Urinary bladder (tissue), 4 donors: ENCODE results near the gene GCFC2. TPM values are rescaled to one million over a fixed set of nuclear protein-coding genes. Genes with fewer than 3 reads are reported as not detected.

ENCODE experiments used
- DNase-seq: peaks from one replicate; pipeline ENCODE4 v3.0.0-alpha.2; 2015; ENCODE audit errors: extremely low spot score
- H3K27ac ChIP-seq: one replicate; pipeline ENCODE4 v1.5.1; 2013; ENCODE audit warnings: low read depth, mild to moderate bottlenecking, moderate library complexity
- H3K36me3 ChIP-seq: one replicate; pipeline ENCODE4 v1.6.1; 2013; ENCODE audit warnings: mild to moderate bottlenecking, moderate library complexity; ENCODE audit not compliant: insufficient read depth
- H3K4me1 ChIP-seq: one replicate; pipeline ENCODE4 v1.6.1; 2013; ENCODE audit warnings: mild to moderate bottlenecking, moderate library complexity; ENCODE audit not compliant: insufficient read depth
- H3K4me3 ChIP-seq: one replicate; pipeline ENCODE4 v1.5.1; 2013; ENCODE audit warnings: low read depth, low read length
- WGBS: extraction: QIAGEN DNeasy Blood & Tissue Kit; methylation state at CpG from one replicate; pipeline ENCODE4 v1.1.7; 2013; 5-methylcytosine and 5-hydroxymethylcytosine counted together
- polyA plus RNA-seq: library from polyadenylated mRNA; stranded (reverse); fragments of 200-250 nt; gene quantifications from one replicate; pipeline ENCODE4 v1.2.3, GENCODE V29; 2013
- total RNA-seq: library from RNA; depleted of rRNA; stranded (reverse); fragments of >200 nt; gene quantifications from one replicate; pipeline ENCODE4 v1.2.3, GENCODE V29; 2014
- donor health status: healthy with polysubstance abuse.
- donor health status: healthy.

GCFC2 gene
- total and polyA plus RNA-seq, 2 donors: 14.9 to 67.5 TPM

DNA sequence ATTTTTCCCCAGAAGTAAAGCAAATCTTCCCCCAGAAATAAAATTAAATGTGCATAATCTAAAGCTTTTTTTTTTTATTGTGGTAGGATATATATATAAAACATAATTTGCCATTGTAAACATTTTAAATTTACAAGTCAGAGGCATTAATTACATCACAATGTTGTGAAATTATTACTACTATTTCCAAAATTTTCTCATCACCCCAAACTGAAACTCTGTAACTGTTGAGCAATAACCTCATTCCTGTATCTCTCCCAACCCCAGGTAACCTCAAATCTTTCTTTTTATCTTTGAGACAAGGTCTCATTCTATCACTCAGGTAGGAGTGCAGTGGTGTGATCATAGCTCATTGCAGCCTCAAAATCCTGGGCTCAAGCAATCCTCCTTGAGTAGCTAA, 52.9 kb downstream of the GCFC2 start:
- Histone ChIP-seq H3K27ac (no peak overlapping the region), H3K36me3 (peaks cover 8% of the 10 kb centered on the region), H3K4me3 (no peak overlapping the region)

DNA sequence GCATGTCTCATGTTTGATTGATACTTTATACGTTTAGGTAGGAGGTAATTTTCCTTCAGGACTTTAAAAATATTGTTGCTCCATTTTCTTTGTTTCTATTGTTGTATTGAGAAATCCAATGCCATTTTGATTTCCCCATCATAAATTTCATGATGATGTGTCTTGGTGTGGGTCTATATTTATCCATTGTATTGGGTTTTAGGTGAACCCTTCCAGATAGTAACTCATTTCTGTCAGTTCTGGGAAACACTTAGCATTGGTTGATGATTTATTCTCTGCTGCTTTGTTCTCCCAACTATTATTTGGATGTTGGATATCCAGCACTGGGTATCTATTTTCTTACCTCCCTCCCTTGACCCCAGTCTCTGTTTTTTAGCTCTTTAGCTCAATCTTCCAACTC, 54.2 kb downstream of the GCFC2 start:
- H3K36me3 ChIP-seq: peaks cover 8% of the 10 kb centered on the region
- H3K27ac ChIP-seq: no peak overlapping the region
- no peak for DNase-seq
- no peak overlapping the region for H3K4me3 ChIP-seq
- WGBS: 87% methylated on average over 1 of the region's 1 CpG
- H3K4me1 ChIP-seq: no peaks in the 10 kb centered on the region

More for the DNA sequence above, 52.9 kb downstream of the GCFC2 start:
- DNase-seq: no peak
- no peaks in the 10 kb centered on the region for H3K4me1 ChIP-seq

DNA sequence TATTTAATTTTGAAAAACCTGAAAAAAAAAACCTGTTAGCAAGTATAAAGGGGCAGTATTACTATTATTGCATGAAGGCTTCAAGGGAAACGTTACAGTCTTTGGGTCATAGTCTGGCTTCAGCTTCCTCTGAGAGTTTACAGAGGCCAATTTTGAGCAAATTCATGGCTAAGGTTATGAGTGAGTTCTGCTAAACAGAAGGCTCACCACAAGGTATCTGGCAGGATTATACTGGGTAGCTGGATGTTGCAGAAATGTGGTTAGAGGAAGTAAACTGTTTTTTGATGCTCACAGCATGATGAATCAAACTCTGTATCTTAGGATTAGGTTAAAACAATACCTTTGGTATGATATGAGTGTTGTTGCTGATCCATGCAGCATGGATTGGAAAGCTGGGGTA, 54.9 kb downstream of the GCFC2 start:
- no peaks in the 10 kb centered on the region for H3K4me1 ChIP-seq
- no peak overlapping the region for H3K4me3 ChIP-seq
- peaks cover 8% of the 10 kb centered on the region for H3K36me3 ChIP-seq
- no peak for DNase-seq
- 86% methylated on average over 1 of the region's 1 CpG for WGBS
- no peak overlapping the region for H3K27ac ChIP-seq

DNA sequence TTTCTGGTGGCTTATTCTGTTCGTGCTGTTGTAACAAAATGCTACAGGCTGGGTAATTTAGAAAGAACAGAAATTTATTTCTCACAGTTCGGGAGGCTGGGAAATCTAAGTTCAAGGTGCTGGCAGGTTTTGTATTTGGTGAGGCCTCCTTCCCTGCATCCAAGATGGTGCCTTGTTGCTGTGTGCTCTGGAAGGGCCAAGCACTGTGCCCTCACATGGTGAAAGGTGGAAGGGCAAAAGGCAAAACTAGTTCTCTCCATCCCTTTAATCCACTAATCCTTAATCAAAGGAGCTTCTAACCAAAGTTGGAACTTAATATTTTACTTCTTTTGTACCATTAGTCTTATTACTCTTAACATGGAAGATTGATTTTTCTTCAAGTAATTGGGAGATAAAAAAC, 56.7 kb downstream of the GCFC2 start:
- WGBS: 94% methylated on average over 2 of the region's 2 CpGs
- Histone ChIP-seq H3K4me1 (no peaks in the 10 kb centered on the region), H3K36me3 (peaks cover 8% of the 10 kb centered on the region), H3K27ac (no peak overlapping the region), H3K4me3 (no peak overlapping the region)
- DNase-seq: no peak

DNA sequence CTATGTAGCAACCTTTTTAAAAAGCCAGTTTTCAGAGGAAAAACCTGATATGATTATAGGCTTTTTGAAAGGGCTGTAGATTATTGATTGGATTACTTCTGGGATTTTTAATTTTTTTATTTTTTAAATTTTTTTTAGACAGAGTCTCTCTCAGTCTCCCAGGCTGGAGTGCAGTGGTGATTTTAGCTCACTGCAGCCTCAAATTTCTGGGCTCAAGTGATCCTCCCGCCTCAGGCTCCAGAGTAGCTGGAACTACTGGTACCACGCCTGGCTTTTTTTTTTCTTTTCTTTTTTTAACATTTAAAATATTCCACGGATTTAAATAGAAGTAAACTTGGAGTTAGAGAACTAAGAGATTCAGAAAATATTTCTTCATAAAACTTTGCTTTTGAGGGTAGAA, 62.9 kb downstream of the GCFC2 start:
- DNase-seq: no peak
- Histone ChIP-seq H3K36me3 (no peaks in the 10 kb centered on the region), H3K27ac (no peak overlapping the region), H3K4me1 (no peaks in the 10 kb centered on the region), H3K4me3 (peak overlapping the region; percentile 95)
- WGBS: 83% methylated on average over 3 of the region's 3 CpGs

DNA sequence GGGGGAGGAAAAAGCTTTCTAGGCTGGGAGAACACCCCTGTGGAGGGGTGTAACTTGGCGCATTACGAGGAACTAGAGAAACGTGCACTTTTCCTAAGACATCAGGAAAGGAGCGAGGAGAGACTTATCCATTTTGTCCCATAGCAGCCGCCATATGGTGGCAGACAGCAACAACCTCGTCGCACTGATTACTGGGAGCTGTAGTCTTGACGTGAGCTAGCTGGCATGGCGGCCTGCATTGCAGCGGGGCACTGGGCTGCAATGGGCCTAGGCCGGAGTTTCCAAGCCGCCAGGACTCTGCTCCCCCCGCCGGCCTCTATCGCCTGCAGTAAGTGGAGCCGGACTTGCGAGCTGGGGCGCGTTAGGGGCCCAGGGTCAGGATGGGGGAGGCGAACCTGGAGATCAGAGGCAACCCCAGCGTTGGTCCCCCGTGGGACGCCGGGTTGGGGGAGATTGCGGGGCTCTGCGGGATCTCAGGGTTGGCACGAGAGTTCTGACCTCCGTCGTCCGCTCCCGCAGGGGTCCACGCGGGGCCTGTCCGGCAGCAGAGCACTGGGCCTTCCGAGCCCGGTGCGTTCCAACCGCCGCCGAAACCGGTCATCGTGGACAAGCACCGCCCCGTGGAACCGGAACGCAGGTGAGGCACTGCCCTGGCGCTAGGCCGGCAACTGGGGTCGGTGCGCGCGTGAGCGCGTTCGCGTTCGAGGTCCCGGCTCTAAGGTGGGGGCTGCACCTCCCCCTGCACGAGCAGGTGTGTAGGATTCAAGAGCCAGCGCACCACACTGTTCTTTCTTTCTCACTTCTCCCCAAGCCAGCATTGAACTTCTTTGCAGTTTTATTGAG, 63.9 kb downstream of the GCFC2 start, which contains the start of gene MRPL19:
TSS of gene MRPL19 (plus strand) at position 201 of the 843 bp plus-strand sequence. CDS start at position 226, 25 bp downstream.
- H3K27ac ChIP-seq: peak within 1 kb of the TSS; percentile 28
- under 1% methylated on average over 60 of the region's 60 CpGs for WGBS
- H3K4me3 ChIP-seq: peak within 1 kb of the TSS; percentile 95
- H3K36me3 ChIP-seq: no peaks in the 10 kb centered on the region
- peak; percentile 88 for DNase-seq
- H3K4me1 ChIP-seq: no peaks in the 10 kb centered on the region

DNA sequence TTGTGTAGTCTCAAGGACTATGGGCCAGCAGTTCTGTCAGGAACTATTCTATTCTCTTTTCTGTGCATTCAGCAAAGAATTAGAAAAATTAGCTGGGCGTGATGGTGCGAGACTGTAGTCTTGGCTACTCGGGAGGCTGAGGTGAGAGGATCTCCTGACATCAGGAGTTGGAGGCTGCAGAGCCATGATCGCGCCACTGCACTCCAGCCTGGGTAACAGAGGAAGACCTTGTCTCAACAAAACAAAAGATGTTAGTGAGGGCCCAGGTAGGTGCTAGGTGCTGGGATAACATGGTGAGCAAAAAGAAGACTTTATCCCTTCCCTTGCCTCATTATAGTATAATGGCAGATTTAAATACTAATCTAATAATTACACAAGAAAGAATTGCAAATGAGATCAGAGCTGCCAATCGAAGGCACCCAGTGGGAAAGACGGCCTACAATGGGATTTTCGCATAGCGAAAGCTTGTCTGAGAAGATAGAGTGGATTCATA, 64.6 kb downstream of the GCFC2 start:
- no peak overlapping the region for H3K27ac ChIP-seq

DNA sequence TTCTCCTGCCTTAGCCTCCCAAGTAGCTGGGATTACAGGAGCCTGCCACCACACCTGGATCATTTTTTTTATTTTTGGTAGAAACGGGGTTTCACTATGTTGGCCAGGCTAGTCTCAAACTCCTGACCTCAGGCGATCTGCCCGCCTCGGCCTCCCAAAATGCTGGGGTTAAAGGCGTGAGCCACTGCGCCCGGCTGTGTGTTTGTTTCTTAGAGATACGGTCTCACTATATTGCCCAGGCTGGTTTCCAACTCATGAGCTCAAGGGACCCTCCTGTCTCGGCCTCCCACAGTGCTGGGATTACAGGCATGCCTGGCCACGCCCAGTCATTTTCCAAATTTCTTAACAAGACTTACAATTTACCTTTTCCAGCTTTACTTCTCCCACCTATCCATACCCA, 65.1 kb downstream of the GCFC2 start:
- WGBS: 95% methylated on average over 10 of the region's 10 CpGs
- H3K36me3 ChIP-seq: no peaks in the 10 kb centered on the region
- H3K4me3 ChIP-seq: no peak overlapping the region
- no peak for DNase-seq
- H3K4me1 ChIP-seq: no peaks in the 10 kb centered on the region
- no peak overlapping the region for H3K27ac ChIP-seq

More for the DNA sequence above, 64.6 kb downstream of the GCFC2 start:
- Histone ChIP-seq H3K36me3 (no peaks in the 10 kb centered on the region), H3K4me1 (no peaks in the 10 kb centered on the region), H3K4me3 (peak overlapping the region; percentile 95)
- 77% methylated on average over 9 of the region's 9 CpGs for WGBS
- DNase-seq: no peak

DNA sequence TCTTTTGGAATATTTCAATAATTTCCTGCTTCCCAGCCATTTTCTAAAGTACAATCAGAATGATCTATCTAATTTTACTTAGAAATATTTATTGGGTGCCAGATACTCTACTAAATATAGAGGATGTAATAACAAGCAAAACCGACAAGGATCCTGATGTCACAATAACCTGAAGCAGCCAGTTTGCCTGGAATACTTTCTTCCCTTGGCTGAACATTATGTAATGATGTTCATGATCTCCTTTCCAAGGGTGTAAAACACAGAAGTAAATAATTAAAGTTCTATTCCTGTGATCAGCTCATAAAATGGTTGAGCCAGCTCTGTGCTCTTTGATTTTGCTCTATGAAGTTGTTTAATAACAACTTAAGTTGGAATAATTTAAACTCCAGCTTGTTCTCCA, 66.7 kb downstream of the GCFC2 start:
- DNase-seq: no peak
- no peak overlapping the region for H3K4me3 ChIP-seq
- H3K4me1 ChIP-seq: no peaks in the 10 kb centered on the region
- H3K27ac ChIP-seq: no peak overlapping the region
- WGBS: 62% methylated on average over 1 of the region's 1 CpG
- H3K36me3 ChIP-seq: no peaks in the 10 kb centered on the region

DNA sequence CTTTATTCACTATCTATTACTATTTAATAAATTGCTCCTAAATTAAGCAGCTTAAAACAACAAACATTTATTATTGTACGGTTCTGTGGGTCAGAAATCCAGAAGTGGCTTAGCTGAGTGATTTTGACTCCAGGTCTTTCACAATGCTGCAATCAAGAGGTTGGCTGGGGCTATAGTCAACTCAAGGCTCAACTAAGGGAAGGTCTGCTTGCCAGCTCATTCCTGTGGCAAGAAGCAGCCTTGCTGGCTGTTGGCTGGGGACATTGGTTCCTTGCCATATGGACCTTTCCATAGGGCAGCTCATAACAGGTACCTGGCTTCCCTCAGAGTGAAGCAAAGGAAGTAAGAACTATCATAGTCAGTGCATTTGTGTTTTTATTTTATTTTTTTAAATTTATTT, 69.1 kb downstream of the GCFC2 start:
- Histone ChIP-seq H3K36me3 (no peaks in the 10 kb centered on the region), H3K4me1 (no peaks in the 10 kb centered on the region), H3K27ac (no peak overlapping the region), H3K4me3 (no peak overlapping the region)
- no peak for DNase-seq
- WGBS: 88% methylated on average over 1 of the region's 1 CpG

DNA sequence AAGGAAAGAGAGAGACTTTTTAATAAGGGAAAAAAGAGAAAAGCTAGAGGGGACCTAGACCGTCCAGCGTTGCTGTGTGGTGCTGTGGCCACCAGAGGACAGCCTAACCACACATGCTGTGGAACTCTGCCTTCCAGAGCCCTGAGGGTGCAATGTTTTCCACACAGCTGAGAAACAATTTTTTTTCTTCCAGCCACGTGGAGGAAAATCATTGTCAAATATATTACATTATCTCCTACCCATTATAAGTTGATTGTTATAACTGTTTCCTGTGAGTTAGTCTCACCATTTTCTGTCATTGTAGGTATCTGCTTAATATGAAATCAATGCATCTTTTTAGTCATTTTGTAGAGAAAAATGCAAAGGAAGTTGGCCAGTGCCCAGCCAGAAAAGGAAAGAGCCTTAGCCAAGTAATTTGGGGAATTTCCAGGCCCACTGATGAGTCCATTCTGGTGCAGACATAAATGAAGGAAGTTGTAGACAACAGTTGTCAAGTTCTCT, 70.0 kb downstream of the GCFC2 start:
- H3K4me1 ChIP-seq: no peaks in the 10 kb centered on the region
- no peak overlapping the region for H3K4me3 ChIP-seq
- WGBS: under 1% methylated on average over 3 of the region's 3 CpGs
- no peak overlapping the region for H3K27ac ChIP-seq
- peak; percentile 48 for DNase-seq
- H3K36me3 ChIP-seq: no peaks in the 10 kb centered on the region

DNA sequence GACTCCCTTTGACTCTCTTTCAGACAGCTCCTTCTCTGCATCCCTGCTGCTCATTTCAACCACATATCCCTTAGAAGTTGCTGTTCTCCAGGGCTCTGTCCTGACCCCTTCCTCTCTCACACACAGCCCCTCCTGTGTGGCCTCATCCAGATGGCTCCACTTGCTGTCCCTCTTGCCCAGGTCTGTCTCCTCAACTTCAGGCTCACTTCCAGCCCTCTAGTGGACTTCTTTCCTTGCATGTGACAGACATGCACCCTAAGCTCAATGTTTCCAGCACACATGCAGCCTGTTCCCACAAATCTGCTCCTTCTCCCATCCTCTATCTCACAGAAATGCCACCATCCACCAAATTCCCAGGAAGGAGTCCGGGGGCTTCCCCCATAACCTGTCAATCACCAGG, 73.1 kb downstream of the GCFC2 start:
- Histone ChIP-seq H3K36me3 (no peaks in the 10 kb centered on the region), H3K4me1 (no peaks in the 10 kb centered on the region), H3K27ac (no peak overlapping the region), H3K4me3 (no peak overlapping the region)
- DNase-seq: no peak
- WGBS: 20% methylated on average over 1 of the region's 1 CpG

DNA sequence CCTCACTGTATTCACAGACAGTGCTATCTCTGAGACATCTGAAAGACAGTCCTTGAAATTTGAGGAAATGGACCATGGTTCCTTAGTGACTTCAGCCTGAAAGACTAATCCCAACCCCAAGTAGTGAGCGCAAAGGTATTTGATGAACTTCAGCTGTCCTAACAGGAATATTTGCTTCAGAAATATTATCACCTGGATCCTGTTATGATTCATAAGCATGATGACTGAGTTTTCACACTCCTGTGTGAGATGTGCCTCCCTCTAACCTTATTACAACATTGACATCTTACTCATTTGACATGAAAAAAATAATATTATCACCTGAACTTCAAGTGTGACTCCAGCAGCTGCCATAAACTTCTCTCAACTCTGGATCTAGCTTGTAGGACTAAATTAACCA, 75.8 kb downstream of the GCFC2 start:
- Histone ChIP-seq H3K4me3 (no peak overlapping the region), H3K27ac (no peak overlapping the region), H3K36me3 (no peaks in the 10 kb centered on the region), H3K4me1 (no peaks in the 10 kb centered on the region)
- DNase-seq: no peak
- 0% methylated on average over 1 of the region's 1 CpG for WGBS

DNA sequence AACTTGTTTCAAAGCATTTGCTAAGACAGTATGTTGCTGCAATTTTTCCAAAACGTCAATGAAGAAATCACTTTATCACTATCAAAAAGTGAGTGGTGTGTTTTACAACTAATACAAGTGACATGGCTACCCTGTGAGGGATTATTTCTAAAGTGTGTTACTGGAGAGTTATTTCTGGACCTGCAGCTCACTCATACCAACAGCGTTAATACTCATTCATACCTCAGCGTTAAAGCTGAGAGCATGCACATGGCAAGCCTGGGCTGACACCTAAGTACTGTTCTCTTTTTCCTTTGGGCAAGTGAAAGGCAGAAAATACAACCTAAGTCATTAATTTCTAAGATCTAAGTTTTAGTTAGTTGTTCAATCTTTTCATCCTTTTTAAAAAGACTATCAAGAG, 77.1 kb downstream of the GCFC2 start:
- 46% methylated on average over 3 of the region's 3 CpGs for WGBS
- Histone ChIP-seq H3K4me3 (no peak overlapping the region), H3K36me3 (no peaks in the 10 kb centered on the region), H3K27ac (no peak overlapping the region), H3K4me1 (no peaks in the 10 kb centered on the region)
- DNase-seq: no peak
